IPS DF 19.7 (cell line): ENCODE results near the gene BMP6.

ENCODE experiments used
- DNase-seq: peaks from one replicate; pipeline ENCODE4 v3.0.0-alpha.2; 2013; ENCODE audit warnings: low read depth, low spot score

Gene BMP6

DNA sequence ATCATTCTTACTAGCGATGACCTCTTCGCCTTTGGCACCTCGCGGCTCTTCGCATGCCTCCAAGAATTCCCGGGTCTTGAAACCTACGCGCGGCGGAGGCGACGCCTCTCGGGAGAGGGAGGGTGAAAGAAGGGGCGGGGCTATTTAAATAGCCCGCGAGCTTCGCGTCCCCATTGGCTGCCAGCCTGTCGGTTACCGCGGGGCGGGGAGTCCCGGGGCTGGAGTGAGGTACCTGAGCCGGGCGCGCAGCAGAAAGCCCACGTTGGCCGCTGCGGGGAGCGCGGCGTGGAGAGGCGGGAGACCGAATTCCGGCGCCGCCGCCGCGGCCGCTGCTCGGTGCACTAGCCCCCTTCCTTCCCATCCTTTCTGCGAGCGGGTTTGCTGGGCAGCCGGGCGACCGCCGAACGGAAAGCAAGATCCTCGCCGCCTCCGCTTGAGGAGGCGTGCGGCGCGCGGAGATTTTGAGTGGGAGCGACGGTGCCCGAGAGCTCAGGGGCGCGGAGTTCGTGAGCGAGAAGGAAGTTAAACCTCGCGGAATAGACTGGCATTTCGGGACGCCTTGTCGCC lies at the start of gene BMP6:
TSS of gene BMP6 (plus strand) at position 251 of the 567 bp plus-strand sequence. CDS start 857 bp downstream, outside the sequence.
- peak; percentile 52 for DNase-seq

DNA sequence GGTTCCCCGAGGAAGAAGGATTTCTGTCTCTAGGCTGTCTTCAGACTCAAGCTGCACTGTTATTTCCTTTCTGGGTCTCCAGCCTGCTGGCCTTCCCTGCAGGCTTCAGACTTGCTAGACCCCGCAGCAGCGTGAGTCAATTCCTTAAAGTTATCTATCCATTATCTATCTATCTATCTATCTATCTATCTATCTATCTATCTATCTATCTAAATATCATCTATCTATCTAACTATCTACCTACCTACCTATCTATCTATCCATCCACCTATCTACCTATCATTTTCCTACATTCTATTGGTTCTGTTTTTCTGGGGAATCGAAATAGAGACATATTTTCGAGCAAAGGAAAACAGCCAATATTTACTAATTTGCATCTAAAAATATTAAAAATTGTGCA lies 48.7 kb upstream of the BMP6 start:
- no peak for DNase-seq

DNA sequence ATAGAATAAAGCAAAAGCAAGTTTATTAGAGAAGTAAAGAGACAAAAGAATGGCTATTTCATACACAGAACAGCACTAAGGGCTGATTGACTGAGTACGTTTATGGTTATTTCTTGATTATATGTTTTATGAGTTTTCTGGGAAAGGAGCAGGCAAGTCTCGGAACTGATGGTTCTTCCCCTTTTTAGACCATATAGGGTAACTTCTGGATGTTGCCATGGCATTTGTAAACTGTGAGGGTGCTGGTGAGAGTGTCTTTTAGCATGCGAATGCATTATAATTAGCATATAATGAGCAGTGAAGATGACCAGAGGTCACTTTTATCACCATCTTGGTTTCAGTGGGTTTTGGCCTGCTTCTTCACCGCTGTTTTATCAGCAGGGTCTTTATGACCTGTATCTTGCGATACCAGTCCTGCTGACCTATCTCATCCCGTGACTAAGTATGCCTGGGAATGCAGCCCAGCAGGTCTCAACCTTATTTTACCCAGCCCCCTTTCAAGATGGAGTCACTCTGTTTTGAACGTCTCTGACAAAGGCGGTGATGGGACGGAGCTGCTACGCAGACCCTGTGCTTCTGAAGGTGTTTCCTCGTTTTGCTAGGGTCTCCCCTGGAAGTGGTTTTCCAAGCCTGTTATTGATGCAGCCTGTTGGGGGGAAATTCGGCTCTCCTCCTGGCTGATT lies 45.4 kb upstream of the BMP6 start:
- DNase-seq: no peak

DNA sequence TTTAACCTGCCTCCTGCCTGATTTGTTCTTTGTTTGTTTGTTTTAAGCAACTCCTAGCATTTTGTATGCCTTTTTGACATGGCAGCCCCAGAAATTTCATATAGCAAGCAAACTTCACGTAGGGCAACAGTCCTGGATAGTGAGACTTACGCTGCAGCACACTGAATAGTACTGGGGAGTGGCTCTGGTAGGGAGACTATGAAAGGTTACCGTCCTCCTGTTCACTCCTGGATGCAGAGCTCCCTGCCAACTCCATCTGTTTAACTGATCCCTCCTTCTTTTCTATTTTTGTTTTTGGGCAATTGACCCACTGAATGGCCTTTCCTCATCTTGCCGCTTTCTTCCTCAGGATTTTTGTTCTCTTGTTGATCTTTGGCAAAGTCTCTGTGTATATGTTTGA lies 44.5 kb upstream of the BMP6 start:
- no peak for DNase-seq

DNA sequence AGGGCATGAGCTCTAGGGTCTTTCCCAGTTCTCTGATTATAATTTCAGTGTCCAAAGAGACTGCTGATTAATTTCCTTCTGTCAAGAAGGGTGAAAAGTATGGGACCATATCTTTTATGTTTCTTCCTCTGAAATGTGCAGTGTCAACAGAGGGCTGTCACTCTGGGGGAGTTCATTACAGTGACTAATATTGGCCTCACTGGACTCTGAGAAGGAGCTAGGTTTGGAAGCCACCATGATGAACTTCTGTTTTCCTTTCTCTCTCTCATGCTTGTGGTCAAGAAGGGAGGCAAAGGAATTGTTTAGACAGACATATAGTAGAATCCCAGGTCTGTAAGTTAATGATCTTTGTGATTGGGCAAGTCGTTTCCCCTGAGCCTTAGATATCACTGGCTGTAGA lies 41.8 kb upstream of the BMP6 start:
- DNase-seq: no peak

DNA sequence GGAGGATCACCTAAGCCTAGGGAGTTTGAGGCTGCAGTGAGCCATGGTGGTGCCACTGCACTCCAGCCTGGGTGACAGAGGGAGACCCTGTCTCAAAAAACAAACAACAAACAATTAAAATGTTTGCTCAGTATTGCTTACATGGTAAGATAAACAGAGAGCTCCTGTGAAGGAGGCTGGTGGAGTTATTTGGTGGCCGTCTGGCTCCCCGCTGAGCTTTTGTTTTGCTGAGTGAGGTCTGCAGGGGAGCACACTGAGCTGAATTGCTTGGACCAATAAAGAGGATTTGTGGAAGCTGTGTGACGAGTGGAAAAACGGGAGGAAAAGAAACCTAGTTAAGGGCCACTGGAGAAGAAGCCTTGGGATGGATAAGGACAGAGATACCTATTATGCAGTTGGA lies 41.1 kb upstream of the BMP6 start:
- peak; percentile 72 for DNase-seq

DNA sequence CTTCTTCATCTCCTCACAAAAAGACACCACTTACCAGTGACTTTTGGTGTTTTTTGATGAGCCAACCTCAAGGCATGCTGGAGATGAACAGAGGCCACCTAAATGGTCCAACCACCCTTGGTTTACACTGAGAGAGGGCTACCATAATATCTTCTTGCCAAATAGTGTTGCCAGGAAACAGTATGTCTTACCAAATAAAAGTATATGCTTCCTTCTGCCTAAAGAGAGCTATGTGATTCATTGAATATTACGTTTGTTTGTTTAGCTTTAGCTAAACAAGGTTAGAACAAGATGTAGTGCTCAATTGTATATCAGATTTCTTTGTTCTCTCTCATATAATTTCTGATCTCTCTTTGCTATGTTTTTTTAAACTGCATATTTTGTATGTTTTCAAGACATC lies 40.6 kb upstream of the BMP6 start:
- DNase-seq: no peak

DNA sequence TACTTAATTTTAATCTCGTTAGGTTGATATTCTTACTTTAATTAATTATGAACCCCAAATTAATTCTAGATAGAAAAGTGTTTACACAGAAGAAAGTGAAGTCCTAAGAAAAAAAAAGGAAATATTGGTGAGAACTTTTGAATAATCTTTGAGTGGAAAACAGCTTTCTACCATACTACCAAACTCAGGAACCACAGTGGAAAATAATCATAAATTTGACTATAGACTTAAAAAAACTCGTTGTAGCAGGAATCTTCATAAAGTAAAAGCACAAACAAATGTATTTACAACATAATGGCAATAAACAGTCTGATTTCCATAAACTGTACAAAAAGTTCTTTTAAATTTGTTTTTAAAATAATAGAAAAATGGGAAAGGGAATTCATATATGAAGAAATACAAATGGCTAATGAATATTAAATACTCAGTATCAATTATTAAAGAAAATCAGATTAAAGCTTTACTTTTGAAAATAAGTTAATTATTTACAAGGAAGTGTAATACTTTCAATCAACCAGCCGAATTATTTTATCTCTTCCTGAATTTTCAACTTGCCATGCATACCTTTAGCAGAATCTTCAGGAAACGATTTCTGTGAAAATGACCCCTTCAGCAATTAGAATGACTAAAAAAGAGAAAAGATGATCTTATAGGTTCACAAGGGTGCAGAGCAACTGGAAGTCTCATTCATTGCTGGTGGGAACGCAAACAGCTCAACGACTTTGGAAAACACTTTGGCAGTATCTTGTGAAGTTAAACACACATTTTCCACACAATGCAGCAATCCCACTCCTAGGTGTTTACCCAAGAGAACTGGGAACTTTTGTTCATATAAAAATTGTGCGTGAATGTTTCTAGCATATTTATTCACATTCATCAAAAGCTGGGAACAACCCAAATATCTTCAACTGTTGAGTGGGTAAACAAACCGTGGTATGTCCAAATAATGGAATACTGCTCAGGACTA lies 38.5 kb upstream of the BMP6 start:
- no peak for DNase-seq

DNA sequence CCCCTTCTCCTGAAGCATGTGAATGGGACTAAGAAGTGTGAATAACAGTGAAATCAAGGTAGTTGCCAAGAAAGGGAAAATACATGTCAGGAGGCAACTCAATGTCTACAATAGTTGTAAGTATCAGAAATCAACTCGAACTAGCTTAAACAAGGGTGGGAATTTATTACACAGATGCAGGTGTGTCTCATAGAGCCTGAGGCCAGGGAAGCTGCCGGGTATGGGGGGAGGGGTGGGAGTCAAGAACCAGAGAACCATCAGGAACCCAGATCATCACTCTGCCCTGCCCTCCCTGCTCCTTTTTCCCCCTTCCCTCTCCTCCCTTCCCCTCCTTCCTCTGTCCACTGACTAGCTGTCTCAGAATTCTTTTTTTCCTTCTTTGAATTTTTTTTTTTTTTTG lies 34.9 kb upstream of the BMP6 start:
- no peak for DNase-seq

DNA sequence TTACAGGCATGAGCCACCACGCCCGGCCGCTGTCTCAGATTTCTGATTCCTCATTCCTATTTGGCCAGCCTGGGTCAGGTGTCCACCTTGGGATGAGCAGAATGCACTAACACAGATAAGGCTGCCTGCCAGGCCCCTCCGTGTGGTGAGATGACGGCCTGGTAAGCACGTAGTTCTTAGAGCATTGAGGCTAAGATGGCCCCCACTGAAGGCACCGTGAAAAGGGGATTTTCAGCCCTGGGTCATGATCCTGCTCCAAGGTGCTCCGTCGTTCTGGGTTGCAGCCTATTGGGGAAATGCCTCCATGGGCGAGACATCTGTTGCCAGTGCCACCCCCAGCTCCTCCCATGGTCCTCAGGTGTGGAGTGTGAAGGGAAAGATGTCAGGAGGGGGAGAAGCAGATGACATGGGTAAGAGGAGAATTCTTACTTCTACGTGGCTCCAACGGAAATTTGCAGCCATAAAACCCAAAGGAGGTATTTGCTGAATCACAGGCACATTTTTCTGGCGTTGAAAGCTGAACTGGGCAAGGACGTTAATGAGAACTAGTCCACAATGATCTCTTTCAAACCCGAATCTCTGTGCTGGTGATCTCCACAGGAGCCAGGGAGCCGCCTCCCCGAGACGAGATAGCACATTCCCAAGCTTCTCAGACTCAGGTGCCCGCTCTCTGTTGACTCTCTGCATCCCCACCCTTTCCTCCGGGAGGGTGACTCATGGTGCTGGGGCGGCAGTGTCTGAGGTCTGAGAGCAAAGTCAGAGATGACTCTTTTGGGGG lies 34.0 kb upstream of the BMP6 start:
- no peak for DNase-seq

DNA sequence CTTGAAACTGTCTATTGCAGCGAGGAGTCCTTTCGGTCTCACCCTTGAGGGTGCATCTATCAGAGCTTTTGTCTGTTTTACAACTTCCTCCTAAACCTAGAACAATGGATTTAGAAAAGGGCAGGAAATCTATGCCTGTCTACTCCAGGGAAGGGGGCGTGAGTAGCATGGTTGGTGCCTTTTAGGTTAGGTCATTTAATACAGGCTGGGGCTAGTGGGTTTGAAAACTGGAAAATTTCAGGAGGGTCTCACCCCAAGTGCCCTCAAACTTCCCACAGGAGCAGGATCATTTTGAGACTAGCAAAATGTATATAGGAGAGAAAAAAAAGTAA lies 33.5 kb upstream of the BMP6 start:
- DNase-seq: no peak

DNA sequence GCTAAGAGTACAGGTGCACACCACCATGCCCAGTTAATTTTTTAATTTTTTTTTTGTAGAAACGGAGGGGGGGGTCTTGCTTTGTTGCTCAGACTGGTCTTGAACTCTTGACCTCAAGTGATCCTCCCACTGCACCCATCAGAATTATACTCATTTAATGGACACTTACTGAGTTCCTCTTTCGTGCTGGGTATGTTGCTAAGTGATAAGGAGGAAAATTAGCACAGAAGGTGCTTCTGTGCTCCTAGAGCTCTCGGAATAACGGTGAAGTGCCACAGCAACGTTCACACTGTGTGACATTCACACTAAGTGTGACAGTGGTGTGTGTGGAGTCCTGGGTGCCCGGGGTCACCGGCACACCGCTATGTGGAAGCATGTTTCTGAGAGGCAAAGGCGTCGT lies 32.1 kb upstream of the BMP6 start:
- no peak for DNase-seq

DNA sequence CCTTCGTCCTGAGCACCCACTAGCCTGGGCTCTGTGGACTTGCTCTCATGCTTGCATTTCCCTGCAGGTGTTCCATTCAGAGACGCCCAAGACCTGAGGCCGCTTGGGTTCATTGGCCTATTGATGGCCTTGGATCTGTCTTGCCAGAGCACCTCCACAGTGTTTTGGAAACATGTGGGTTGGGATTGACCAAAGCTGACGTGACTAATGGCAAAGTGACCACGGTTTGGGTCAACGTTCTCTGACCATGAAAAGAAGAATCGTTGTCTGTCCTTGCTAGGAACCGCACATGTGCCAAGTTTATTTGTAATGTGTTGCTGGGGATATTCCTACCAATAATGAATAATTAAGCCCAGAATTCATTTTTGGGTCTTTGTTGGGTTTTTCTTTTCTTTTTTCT lies 29.8 kb upstream of the BMP6 start:
- no peak for DNase-seq

DNA sequence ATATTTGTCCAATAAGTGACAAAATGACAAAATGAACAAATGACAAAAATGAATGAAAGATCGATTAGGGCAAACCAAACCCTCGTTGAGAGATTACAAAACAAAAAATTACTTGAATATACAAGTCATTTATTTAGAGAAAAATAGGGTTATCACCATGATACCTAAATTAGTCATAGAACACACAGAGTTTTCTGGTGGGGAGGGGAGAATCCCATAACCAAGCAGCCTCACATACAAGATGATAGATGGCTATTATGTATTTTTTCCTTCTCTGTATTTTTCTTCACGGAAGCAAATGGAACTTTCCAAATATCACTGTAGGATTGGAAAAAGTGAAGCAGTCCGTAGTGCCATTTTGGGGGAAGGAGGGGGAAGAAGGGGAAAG lies 28.5 kb upstream of the BMP6 start:
- DNase-seq: no peak

DNA sequence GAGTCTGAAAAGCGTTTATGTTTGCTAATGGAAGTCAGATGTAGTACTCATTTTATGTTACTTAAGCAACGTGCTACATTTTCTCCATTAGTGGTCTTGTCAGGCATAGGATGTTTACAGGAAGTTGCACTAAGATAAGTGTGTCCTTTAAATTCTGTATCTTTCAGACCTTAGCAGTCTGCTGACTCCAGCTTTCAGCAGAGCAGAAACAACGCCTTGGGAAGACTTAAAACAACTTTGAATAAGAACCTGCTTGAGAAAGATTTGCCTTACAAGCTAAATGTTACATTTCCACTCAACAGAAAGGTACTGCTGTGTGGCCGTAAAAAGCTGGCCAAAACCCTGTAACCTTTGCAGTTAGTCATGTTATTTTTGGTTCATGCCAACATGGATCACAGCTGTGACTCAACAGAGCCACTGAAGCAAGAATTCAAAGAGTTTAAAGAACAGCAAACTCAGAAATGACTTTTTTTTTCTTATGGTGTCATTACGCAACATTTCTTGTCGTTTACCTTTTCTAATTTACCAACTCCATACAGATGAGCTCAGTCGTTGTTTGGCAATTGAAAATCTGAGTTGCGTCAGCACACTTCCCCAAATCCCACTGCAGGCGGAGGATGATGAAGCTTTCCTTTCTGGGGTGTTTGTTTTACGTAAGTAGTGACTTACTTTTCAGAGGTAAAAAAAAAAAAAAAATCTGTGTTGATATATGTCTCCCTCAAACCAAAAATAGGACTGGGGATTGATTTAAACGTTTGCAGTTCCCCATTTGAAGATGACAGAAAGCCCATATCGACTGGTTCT lies 27.9 kb upstream of the BMP6 start:
- DNase-seq: no peak

DNA sequence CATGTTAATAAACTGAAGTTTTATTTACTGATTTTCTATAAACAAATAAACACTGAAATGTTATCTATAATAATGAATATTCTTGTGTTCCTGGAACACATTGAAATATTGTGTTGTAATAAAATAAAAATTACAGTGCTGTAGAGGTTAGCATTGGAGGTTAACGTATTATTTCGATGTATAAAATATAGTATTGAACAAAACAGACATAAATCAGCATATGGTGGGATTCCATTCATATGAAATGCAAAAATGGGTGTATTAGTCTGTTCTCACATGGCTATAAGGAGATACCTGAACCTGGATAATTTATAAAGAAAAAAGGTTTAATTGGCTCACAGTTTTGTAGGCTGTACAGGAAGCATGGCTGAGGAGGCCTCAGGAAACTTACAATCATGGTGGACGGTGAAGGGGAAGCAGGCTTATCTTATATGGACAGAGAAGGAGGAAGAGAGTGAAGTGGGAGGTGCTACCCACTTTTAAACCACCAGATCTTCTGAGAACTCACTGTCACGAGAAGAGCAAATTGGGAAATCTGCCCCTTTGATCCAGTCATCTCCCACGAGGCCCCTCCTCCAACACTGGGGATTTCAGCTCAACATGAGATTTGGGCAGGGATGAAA lies 24.6 kb upstream of the BMP6 start:
- DNase-seq: no peak

DNA sequence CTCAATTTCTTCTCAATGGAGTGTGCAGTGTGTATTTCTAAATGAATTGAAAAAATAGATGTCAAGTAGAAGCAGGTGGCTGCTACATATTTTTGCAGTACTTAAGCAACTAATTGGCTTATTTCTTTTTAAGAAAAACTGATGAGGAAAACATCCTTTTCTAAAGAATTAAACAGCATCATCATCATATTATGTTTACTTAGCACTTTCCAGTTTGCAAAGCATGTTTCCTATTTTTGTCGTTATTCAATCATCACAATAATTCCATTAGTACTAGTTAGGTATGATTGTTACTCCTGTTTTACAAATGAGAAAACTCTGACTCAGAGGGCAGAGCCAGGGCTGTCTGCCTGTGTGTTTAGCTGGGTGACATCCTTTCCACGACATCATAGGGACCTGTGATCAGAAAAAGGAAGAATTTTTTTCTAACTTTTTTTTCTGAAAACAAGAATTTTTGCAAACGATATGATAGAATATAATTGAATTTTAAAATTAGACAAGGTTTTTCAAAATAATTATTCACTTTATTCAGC lies 22.7 kb upstream of the BMP6 start:
- DNase-seq: no peak

DNA sequence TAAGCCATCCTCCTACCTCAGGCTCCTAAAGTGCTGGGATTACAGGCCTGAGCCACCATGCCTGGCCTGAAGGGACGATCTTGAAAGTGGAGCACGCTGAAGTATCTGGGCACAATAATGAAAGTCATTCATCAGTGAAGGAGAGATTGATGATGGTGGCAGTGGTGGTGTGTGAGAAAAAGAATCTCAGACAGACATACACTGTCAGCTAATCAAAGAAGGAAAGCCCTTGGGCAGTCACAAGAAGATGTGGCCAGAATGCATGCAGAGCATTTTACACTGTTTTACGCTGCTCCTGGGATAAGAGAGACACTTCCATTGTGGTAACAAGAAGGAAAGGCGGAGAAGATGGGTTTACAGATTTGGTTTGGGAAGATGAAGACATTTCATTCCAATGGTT lies 20.4 kb upstream of the BMP6 start:
- no peak for DNase-seq

DNA sequence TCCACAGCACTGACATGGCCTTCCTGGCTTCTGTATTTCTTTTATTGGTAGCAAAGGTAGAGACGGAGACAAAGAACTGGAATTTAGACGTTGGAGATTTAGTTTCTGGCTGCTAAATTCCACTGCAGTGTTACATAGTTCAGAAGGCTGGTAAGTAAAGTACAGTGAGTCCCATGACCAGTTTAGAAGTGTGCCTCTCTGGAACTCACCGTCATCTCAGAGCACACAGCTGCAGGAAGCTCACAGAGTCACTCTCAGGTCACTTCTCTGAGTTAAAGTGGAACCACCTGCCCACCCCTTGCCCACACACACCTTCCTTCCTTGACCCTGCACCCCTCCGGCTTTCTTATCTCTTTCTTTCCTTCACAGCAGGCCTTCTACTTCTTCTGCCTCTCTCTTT lies 19.6 kb upstream of the BMP6 start:
- DNase-seq: no peak

DNA sequence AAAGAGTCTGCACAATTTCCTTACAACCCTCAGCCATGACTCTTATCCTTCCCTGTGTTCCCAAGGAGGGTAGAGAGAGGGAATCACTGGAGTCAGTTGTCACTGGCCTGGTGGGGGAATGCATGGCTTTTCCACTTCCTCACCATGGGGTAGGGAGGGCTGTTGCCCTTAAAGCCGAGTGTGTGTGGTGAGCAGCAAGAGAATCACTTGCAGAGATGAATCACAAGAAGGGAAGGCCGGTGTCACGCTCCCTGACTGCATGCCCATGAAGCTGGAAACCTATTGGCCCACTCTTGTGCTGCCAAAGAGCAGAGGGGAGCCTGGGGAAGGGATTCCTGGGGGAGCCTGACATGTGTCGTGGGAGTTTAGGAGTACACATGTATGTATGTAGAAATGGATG lies 18.1 kb upstream of the BMP6 start:
- DNase-seq: no peak
